GM12873 (cell line): Measurements from ENCODE around the gene MSANTD1.

Experiments
- CTCF ChIP-seq: IDR thresholded peaks from 2 replicates; pipeline ENCODE4 v1.5.1; 2012; ENCODE audit warnings: low read depth, mild to moderate bottlenecking, moderate library complexity, low read length, control low read depth; ENCODE audit not compliant: insufficient read depth; ENCODE audit errors: missing control alignments

The MSANTD1 gene

GRCh38 chr4:3257556-3258482 lies 8.9 kb downstream of the MSANTD1 start:
- no peak for TF ChIP-seq CTCF

GRCh38 chr4:3261411-3262207 lies 12.7 kb downstream of the MSANTD1 start:
- no peak for TF ChIP-seq CTCF

- TF ChIP-seq CTCF = no peak
These were observed 13.5 kb downstream of the MSANTD1 start for GRCh38 chr4:3262208-3263052.

GRCh38 chr4:3263053-3263875 lies 14.3 kb downstream of the MSANTD1 start:
- no peak for TF ChIP-seq CTCF

GRCh38 chr4:3263876-3264193 lies 14.9 kb downstream of the MSANTD1 start:
- no peak for TF ChIP-seq CTCF

- TF ChIP-seq CTCF = no peak
These were observed 17.1 kb downstream of the MSANTD1 start for GRCh38 chr4:3266076-3266475.
